ENCODE data around the gene SPINK14.

- TF ChIP-seq CTCF (conservative IDR thresholded peaks at IDR 0.05) (no peak), ZFX (IDR thresholded peaks at IDR 0.05) (no peak)
Observed at GRCh38 chr5:148206620-148207019, 38.3 kb downstream of the SPINK14 start.
